GM12878 (cell line): ENCODE data around the gene LGALS8. TPM values are rescaled to one million over a fixed set of nuclear protein-coding genes. Genes with fewer than 3 reads are reported as not detected.

Experiments
- ATAC-seq: fragments of 200-7000 bp; cut with Tn5 transposase; 3 replicates; pipeline ENCODE4 v1.9.1; 2020; ENCODE audit warnings: mild to moderate bottlenecking, moderate library complexity
- BruUV-seq: library from RNA; stranded (reverse); fragments of 400-500 nt; replicated peaks from 2 replicates; lab custom pipeline; 2021; lab: Mats Ljungman, UMichigan
- CTCF ChIA-PET: fragments of 300-600 bp; sonication (Branson Sonifier 250); formaldehyde crosslinking; extraction: SDS; loops from one replicate; lab custom pipeline; 2021; ENCODE audit warnings: inconsistent platforms; lab: Yijun Ruan, JAX
- POLR2A ChIA-PET: fragments of 350-600 bp; formaldehyde crosslinking; extraction: SDS; loops from one replicate; lab custom pipeline; 2021; ENCODE audit warnings: inconsistent platforms; lab: Charles Lee
- RAD21 ChIA-PET: fragments of 300-600 bp; sonication (Branson Sonifier 250); formaldehyde crosslinking; loops from one replicate; lab custom pipeline; 2023; ENCODE audit warnings: antibody characterized with exemption; ENCODE audit not compliant: unreplicated experiment; lab: Charles Lee
- SMC1A ChIA-PET: fragments of 300-600 bp; sonication (Branson Sonifier 250); formaldehyde crosslinking; loops from one replicate; lab custom pipeline; 2023; ENCODE audit not compliant: unreplicated experiment, uncharacterized antibody; lab: Charles Lee
- DNase-seq: peaks from one replicate; pipeline ENCODE4 v3.0.0-alpha.2; 2011; ENCODE audit warnings: low read depth, low spot score
- FAIRE-seq: peaks from 3 replicates; lab custom pipeline; 2011; peaks lifted over from hg19 to GRCh38; lab: Jason Lieb, UNC
- H2AFZ ChIP-seq: 2 replicates; pipeline ENCODE4 v1.6.0; 2011; ENCODE audit warnings: low read depth, low read length, control low read depth; ENCODE audit not compliant: control insufficient read depth
- H3K27ac ChIP-seq: 2 replicates; pipeline ENCODE4 v1.5.1; 2011; ENCODE audit warnings: control low read depth; ENCODE audit not compliant: control insufficient read depth, insufficient read depth
- H3K27me3 ChIP-seq, 2 experiments: replicated peaks in 1 of 2; 2 replicates each; pipeline versions ENCODE4 v1.6.0 to v1.6.1; 2011; ENCODE audit warnings: low read length in 1 of 2; ENCODE audit not compliant: control insufficient read depth in 2 of 2, insufficient read depth in 2 of 2
- H3K36me3 ChIP-seq, 2 experiments: 2 replicates each; pipeline ENCODE4 v1.5.1; 2011; ENCODE audit warnings: low read length in 1 of 2; ENCODE audit not compliant: control insufficient read depth in 2 of 2, insufficient read depth in 2 of 2
- H3K4me1 ChIP-seq: 2 replicates; pipeline ENCODE4 v1.6.1; 2011; ENCODE audit warnings: mild to moderate bottlenecking, low read length, moderate library complexity, mixed read lengths; ENCODE audit not compliant: control insufficient read depth, insufficient read depth
- H3K4me2 ChIP-seq: 2 replicates; pipeline ENCODE4 v1.6.0; 2011; ENCODE audit warnings: control low read depth; ENCODE audit not compliant: control insufficient read depth, insufficient read depth
- H3K4me3 ChIP-seq: fragments of 200-600 bp; sonication (generic); 2 replicates; pipeline ENCODE4 v1.5.1; 2016
- H3K79me2 ChIP-seq: 2 replicates; pipeline ENCODE4 v1.6.0; 2011; ENCODE audit warnings: low read length; ENCODE audit not compliant: control insufficient read depth, insufficient read depth
- H3K9ac ChIP-seq: 2 replicates; pipeline ENCODE4 v1.8.0; 2011; ENCODE audit warnings: low read length, control low read depth, mixed read lengths; ENCODE audit not compliant: control insufficient read depth, insufficient read depth
- H3K9me3 ChIP-seq: replicated peaks from 3 replicates; pipeline ENCODE4 v1.5.1; 2011; ENCODE audit warnings: mild to moderate bottlenecking, low read length; ENCODE audit not compliant: control insufficient read depth, insufficient read depth
- H4K20me1 ChIP-seq: 2 replicates; pipeline ENCODE4 v1.6.0; 2011; ENCODE audit not compliant: control insufficient read depth, insufficient read depth
- CBFB ChIP-seq: IDR thresholded peaks from 2 replicates; pipeline ENCODE4 v1.6.1; 2016; ENCODE audit warnings: antibody characterized with exemption, low read depth
- CBX5 ChIP-seq: sonication (generic); IDR thresholded peaks from 2 replicates; pipeline ENCODE4 v1.6.1; 2016; ENCODE audit warnings: low read depth, moderate library complexity, mild to moderate bottlenecking, inconsistent platforms
- IKZF2 ChIP-seq, 2 experiments: fragments of 450-650 bp; IDR thresholded peaks; 2 replicates each; pipeline ENCODE4 v1.6.1; 2017; ENCODE audit warnings: mild to moderate bottlenecking in 2 of 2, moderate library complexity in 2 of 2
- MTA2 ChIP-seq: fragments of 450-650 bp; IDR thresholded peaks from 2 replicates; pipeline ENCODE4 v1.6.1; 2016; ENCODE audit warnings: low read depth, mild to moderate bottlenecking, moderate library complexity
- PAX5 ChIP-seq: IDR thresholded peaks from 2 replicates; pipeline ENCODE4 v1.6.1; 2011; ENCODE audit warnings: low read depth, low read length, borderline replicate concordance
- SP1 ChIP-seq: IDR thresholded peaks from one replicate; pipeline ENCODE4 v1.6.1; 2011; ENCODE audit warnings: low read depth, low read length
- TAF1 ChIP-seq: IDR thresholded peaks from 2 replicates; pipeline ENCODE4 v1.6.1; 2011; ENCODE audit warnings: mild to moderate bottlenecking, low read depth, low read length, borderline replicate concordance
- TBL1XR1 ChIP-seq: IDR thresholded peaks from 2 replicates; pipeline ENCODE4 v1.6.1; 2012; ENCODE audit warnings: low read depth, low read length, improper control_type of control experiment
- YBX1 ChIP-seq: fragments of 450-650 bp; IDR thresholded peaks from 2 replicates; pipeline ENCODE4 v1.6.1; 2016; ENCODE audit warnings: antibody characterized with exemption
- YY1 ChIP-seq: IDR thresholded peaks from 2 replicates; pipeline ENCODE4 v1.6.1; 2011; ENCODE audit warnings: low read depth, mild to moderate bottlenecking, low read length
- ZNF217 ChIP-seq: fragments of 450-650 bp; IDR thresholded peaks from 2 replicates; pipeline ENCODE4 v1.6.1; 2017; ENCODE audit warnings: antibody characterized with exemption, mild to moderate bottlenecking
- ZNF24 ChIP-seq: fragments of 450-650 bp; IDR thresholded peaks from 2 replicates; pipeline ENCODE4 v1.6.1; 2017; ENCODE audit warnings: antibody characterized with exemption, mild to moderate bottlenecking
- ZNF274 ChIP-seq: IDR thresholded peaks from one replicate; pipeline ENCODE4 v1.8.0; 2011; ENCODE audit not compliant: insufficient read length, insufficient read depth
- WGBS: methylation state at CpG from one replicate; pipeline ENCODE4 v1.1.6; 2016; ENCODE audit warnings: low lambda C conversion rate; ENCODE audit not compliant: insufficient replicate concordance, insufficient coverage; ENCODE audit errors: missing lambda C conversion rate; 5-methylcytosine and 5-hydroxymethylcytosine counted together
- in situ Hi-C: fragments of 300-500 bp; cut with MboI; formaldehyde crosslinking; loops from 9 replicates; pipeline ENCODE4 v1.14.3; 2018; ENCODE audit warnings: mixed read lengths
- intact Hi-C: fragments of 100-400 bp; cut with micrococcal nuclease; formaldehyde crosslinking; loops from one replicate; pipeline ENCODE4 v1.14.2; 2022; ENCODE audit not compliant: unreplicated experiment
- polyA plus RNA-seq, 11 experiments: library from polyadenylated mRNA; depleted of rRNA in 4 of 11; unstranded in 6 of 11; stranded (reverse) in 5 of 11; fragments of >200 nt; fragmentation: Nextera tagmentation in 4 of 11; fragmentation: Illumina TruSeq in 1 of 11; extraction: Ambion mirVana in 4 of 11; extraction: Trizol in 1 of 11; gene quantifications; 1 replicate in 1 of 11; 2 replicates in 10 of 11; pipeline versions ENCODE4 v1.2.1 to v1.2.3, GENCODE V29; 2011 to 2016; ENCODE audit warnings: inconsistent platforms in 2 of 11, missing spikeins in 2 of 11, low read depth in 1 of 11
- total RNA-seq, 4 experiments: library from RNA; depleted of rRNA in 3 of 4; stranded (reverse); fragments of >200 nt in 3 of 4; fragmentation: Illumina TruSeq in 1 of 4; extraction: Trizol in 1 of 4; gene quantifications; 2 replicates each; pipeline versions ENCODE4 v1.2.1 to v1.2.3, GENCODE V29; 2013 to 2021
- TF ChIP-seq, protein P1 (sequence below): fragments of 450-650 bp; IDR thresholded peaks from 2 replicates; pipeline ENCODE4 v1.6.1; 2016; ENCODE audit warnings: mild to moderate bottlenecking, moderate library complexity, borderline replicate concordance
- TF ChIP-seq, protein P2 (sequence below): fragments of 450-650 bp; formaldehyde crosslinking; IDR thresholded peaks from 2 replicates; pipeline ENCODE4 v1.5.0; 2022; ENCODE audit warnings: mild to moderate bottlenecking, missing genetic modification characterization
- TF ChIP-seq, protein P3 (sequence below): fragments of 450-650 bp; IDR thresholded peaks from 2 replicates; pipeline ENCODE4 v1.6.1; 2017; ENCODE audit warnings: borderline replicate concordance

Gene LGALS8
- total and polyA plus RNA-seq, 10 of the 15 experiments (the other 5 are each of a cell fraction or from before 2014, with no cell fraction given), result 15.4 to 86.5 (median 19.2) TPM

DNA sequence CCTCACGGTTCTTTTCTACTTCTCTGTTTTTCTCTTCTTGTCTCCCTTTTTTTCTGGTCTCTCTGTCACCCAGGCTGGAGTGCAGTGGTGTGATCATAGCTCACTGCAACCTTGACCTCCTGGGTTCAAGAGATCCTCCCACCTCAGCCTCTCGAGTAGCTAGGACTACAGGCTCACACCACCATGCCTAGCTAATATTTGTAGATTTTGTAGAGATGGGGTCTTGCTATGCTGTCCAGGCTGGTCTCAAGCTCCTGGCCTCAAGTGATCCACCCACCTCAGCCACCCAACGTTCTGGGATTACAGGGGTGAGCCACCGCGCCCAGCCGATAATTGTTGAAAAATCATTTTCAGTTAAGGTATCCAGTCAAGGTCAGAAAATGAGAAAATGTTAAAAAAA is 25.9 kb upstream of the LGALS8 start (continued):
- TF ChIP-seq, protein P1, sequence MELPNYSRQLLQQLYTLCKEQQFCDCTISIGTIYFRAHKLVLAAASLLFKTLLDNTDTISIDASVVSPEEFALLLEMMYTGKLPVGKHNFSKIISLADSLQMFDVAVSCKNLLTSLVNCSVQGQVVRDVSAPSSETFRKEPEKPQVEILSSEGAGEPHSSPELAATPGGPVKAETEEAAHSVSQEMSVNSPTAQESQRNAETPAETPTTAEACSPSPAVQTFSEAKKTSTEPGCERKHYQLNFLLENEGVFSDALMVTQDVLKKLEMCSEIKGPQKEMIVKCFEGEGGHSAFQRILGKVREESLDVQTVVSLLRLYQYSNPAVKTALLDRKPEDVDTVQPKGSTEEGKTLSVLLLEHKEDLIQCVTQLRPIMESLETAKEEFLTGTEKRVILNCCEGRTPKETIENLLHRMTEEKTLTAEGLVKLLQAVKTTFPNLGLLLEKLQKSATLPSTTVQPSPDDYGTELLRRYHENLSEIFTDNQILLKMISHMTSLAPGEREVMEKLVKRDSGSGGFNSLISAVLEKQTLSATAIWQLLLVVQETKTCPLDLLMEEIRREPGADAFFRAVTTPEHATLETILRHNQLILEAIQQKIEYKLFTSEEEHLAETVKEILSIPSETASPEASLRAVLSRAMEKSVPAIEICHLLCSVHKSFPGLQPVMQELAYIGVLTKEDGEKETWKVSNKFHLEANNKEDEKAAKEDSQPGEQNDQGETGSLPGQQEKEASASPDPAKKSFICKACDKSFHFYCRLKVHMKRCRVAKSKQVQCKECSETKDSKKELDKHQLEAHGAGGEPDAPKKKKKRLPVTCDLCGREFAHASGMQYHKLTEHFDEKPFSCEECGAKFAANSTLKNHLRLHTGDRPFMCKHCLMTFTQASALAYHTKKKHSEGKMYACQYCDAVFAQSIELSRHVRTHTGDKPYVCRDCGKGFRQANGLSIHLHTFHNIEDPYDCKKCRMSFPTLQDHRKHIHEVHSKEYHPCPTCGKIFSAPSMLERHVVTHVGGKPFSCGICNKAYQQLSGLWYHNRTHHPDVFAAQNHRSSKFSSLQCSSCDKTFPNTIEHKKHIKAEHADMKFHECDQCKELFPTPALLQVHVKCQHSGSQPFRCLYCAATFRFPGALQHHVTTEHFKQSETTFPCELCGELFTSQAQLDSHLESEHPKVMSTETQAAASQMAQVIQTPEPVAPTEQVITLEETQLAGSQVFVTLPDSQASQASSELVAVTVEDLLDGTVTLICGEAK, result no peak
- no peak for TF ChIP-seq ZNF24
- no peak for TF ChIP-seq TBL1XR1

DNA sequence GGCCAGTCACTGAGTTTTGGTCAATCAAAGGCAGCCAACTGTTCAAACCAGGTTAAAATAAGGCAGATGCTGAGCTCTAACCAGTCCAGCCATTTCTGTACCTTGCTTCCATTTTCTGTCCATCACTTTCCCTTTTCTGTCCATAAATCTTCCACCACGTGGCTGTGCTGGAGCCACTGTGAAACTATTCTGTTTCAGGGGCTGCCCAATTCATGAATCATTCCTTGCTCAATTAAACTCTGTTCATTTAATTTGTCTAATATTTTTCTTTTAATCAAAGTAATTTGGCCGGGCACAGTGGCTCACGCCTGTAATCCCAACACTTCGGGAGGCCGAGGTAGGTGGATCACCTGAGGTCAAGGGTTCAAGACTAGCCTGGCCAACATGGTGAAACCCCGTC is 22.7 kb upstream of the LGALS8 start:
- Histone ChIP-seq H4K20me1 (no peaks in the 10 kb centered on the region), H2AFZ (no peak overlapping the region), H3K36me3 (no peaks in the 10 kb centered on the region), H3K9me3 (no peaks in the 10 kb centered on the region), H3K27me3 (peaks cover 0 to 2% of the 10 kb centered on the region in 2 experiments; a peak in 2 of 4 replicates), H3K4me3 (no peak overlapping the region), H3K79me2 (no peaks in the 10 kb centered on the region), H3K9ac (no peak overlapping the region), H3K4me2 (no peak overlapping the region), H3K4me1 (no peaks in the 10 kb centered on the region), H3K27ac (no peak overlapping the region)
- in situ Hi-C loops (no loop called here), intact Hi-C loops (no loop called here)
- RAD21 ChIA-PET, result interaction anchor here (0.6 kb wide), 1 partner anchor 364 kb away, joined by 3 read pairs; no protein-coding TSS in a partner anchor
- no TSS peak for BruUV-seq
- ATAC-seq (no peak), FAIRE-seq (no peak), DNase-seq (no peak)
- SMC1A ChIA-PET, result no interaction called here
- POLR2A ChIA-PET, result no interaction called here
- CTCF ChIA-PET, result no interaction called here
- WGBS, result 74% methylated on average over 6 of the region's 6 CpGs
- TF ChIP-seq CBFB (no peak), YY1 (no peak), ZNF274 (no peak), CBX5 (no peak), SP1 (no peak), YBX1 (no peak), TAF1 (no peak), ZNF217 (no peak), IKZF2 (IDR thresholded peaks at IDR 0.05) (no peak), PAX5 (no peak), MTA2 (no peak)
- TF ChIP-seq, protein P2, sequence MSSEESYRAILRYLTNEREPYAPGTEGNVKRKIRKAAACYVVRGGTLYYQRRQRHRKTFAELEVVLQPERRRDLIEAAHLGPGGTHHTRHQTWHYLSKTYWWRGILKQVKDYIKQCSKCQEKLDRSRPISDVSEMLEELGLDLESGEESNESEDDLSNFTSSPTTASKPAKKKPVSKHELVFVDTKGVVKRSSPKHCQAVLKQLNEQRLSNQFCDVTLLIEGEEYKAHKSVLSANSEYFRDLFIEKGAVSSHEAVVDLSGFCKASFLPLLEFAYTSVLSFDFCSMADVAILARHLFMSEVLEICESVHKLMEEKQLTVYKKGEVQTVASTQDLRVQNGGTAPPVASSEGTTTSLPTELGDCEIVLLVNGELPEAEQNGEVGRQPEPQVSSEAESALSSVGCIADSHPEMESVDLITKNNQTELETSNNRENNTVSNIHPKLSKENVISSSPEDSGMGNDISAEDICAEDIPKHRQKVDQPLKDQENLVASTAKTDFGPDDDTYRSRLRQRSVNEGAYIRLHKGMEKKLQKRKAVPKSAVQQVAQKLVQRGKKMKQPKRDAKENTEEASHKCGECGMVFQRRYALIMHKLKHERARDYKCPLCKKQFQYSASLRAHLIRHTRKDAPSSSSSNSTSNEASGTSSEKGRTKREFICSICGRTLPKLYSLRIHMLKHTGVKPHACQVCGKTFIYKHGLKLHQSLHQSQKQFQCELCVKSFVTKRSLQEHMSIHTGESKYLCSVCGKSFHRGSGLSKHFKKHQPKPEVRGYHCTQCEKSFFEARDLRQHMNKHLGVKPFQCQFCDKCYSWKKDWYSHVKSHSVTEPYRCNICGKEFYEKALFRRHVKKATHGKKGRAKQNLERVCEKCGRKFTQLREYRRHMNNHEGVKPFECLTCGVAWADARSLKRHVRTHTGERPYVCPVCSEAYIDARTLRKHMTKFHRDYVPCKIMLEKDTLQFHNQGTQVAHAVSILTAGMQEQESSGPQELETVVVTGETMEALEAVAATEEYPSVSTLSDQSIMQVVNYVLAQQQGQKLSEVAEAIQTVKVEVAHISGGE (CRISPR knock-in tag), result no peak
- TF ChIP-seq, protein P3, sequence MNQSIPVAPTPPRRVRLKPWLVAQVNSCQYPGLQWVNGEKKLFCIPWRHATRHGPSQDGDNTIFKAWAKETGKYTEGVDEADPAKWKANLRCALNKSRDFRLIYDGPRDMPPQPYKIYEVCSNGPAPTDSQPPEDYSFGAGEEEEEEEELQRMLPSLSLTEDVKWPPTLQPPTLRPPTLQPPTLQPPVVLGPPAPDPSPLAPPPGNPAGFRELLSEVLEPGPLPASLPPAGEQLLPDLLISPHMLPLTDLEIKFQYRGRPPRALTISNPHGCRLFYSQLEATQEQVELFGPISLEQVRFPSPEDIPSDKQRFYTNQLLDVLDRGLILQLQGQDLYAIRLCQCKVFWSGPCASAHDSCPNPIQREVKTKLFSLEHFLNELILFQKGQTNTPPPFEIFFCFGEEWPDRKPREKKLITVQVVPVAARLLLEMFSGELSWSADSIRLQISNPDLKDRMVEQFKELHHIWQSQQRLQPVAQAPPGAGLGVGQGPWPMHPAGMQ, result no peak
